IMR-90 (cell line): Measurements from ENCODE around the gene CASP8. TPM values are rescaled to one million over a fixed set of nuclear protein-coding genes. Genes with fewer than 3 reads are reported as not detected.

Experiments used
- ATAC-seq: fragments of 200-7000 bp; cut with Tn5 transposase; 2 replicates; pipeline ENCODE4 v1.9.1; 2020; ENCODE audit warnings: low read depth, mild to moderate bottlenecking, moderate library complexity
- BruUV-seq: library from RNA; stranded (reverse); fragments of 400-500 nt; replicated peaks from 2 replicates; lab custom pipeline; 2021; lab: Mats Ljungman, UMichigan
- CTCF ChIA-PET: fragments of 300-600 bp; formaldehyde crosslinking; extraction: SDS; loops from one replicate; lab custom pipeline; 2021; ENCODE audit warnings: antibody characterized with exemption; lab: Yijun Ruan, JAX
- POLR2A ChIA-PET: fragments of 300-600 bp; sonication (Branson Sonifier 250); formaldehyde crosslinking; loops from one replicate; lab custom pipeline; 2022; ENCODE audit warnings: antibody characterized with exemption; ENCODE audit not compliant: unreplicated experiment; lab: Charles Lee
- DNase-seq: peaks from one replicate; pipeline ENCODE4 v3.0.0; 2013
- H2AFZ ChIP-seq: replicated peaks from 2 replicates; pipeline ENCODE3; 2013; ENCODE audit warnings: low read length, mild to moderate bottlenecking; ENCODE audit not compliant: poor library complexity
- H2AK5ac ChIP-seq: 2 replicates; pipeline ENCODE4 v1.6.1; 2013; ENCODE audit warnings: low read depth, low read length, inconsistent platforms
- H2AK9ac ChIP-seq: replicated peaks from 2 replicates; pipeline ENCODE3; 2013; ENCODE audit warnings: mild to moderate bottlenecking, low read depth, low read length, moderate library complexity; ENCODE audit not compliant: poor library complexity
- H2BK120ac ChIP-seq: 2 replicates; pipeline ENCODE4 v1.6.1; 2013; ENCODE audit warnings: low read depth, low read length, inconsistent platforms
- H2BK15ac ChIP-seq: 3 replicates; pipeline ENCODE4 v1.6.1; 2013; ENCODE audit warnings: low read depth, low read length, inconsistent platforms
- H2BK20ac ChIP-seq: 2 replicates; pipeline ENCODE4 v1.6.1; 2013; ENCODE audit warnings: low read depth, mild to moderate bottlenecking, inconsistent platforms, low read length, moderate library complexity
- H2BK5ac ChIP-seq: 2 replicates; pipeline ENCODE4 v1.6.1; 2013; ENCODE audit warnings: mild to moderate bottlenecking, low read depth, low read length, inconsistent platforms; ENCODE audit not compliant: poor library complexity, severe bottlenecking
- H3K14ac ChIP-seq: replicated peaks from 2 replicates; pipeline ENCODE4 v1.6.1; 2013; ENCODE audit warnings: low read depth, low read length, inconsistent platforms
- H3K18ac ChIP-seq: 2 replicates; pipeline ENCODE4 v1.6.1; 2013; ENCODE audit warnings: low read depth, low read length, control low read depth
- H3K23ac ChIP-seq: 2 replicates; pipeline ENCODE4 v1.6.1; 2013; ENCODE audit warnings: low read depth, low read length, inconsistent platforms
- H3K27ac ChIP-seq: 2 replicates; pipeline ENCODE4 v1.5.1; 2013; ENCODE audit warnings: mild to moderate bottlenecking, control low read depth, low read length; ENCODE audit not compliant: insufficient read depth
- H3K27me3 ChIP-seq: 2 replicates; pipeline ENCODE4 v1.6.1; 2013; ENCODE audit warnings: low read length; ENCODE audit not compliant: control insufficient read depth, insufficient read depth
- H3K36me3 ChIP-seq: 2 replicates; pipeline ENCODE4 v1.6.1; 2013; ENCODE audit warnings: low read length, mixed read lengths; ENCODE audit not compliant: control insufficient read depth, insufficient read depth
- H3K4ac ChIP-seq: 2 replicates; pipeline ENCODE4 v1.6.1; 2013; ENCODE audit warnings: low read depth, low read length, inconsistent platforms
- H3K4me1 ChIP-seq: 2 replicates; pipeline ENCODE4 v1.6.1; 2013; ENCODE audit warnings: low read length, mixed read lengths; ENCODE audit not compliant: control insufficient read depth, insufficient read depth
- H3K4me2 ChIP-seq: 2 replicates; pipeline ENCODE4 v1.6.1; 2013; ENCODE audit warnings: low read depth, mild to moderate bottlenecking, control low read depth, low read length, moderate library complexity
- H3K4me3 ChIP-seq: 2 replicates; pipeline ENCODE4 v1.5.1; 2013; ENCODE audit warnings: low read depth, mild to moderate bottlenecking, control low read depth, low read length, moderate library complexity; ENCODE audit not compliant: insufficient read depth
- H3K56ac ChIP-seq: 2 replicates; pipeline ENCODE4 v1.6.1; 2013; ENCODE audit warnings: low read length, inconsistent platforms; ENCODE audit not compliant: insufficient read depth; ENCODE audit errors: extremely low read depth
- H3K79me1 ChIP-seq, 2 experiments: 2 replicates each; pipeline ENCODE4 v1.6.1; 2013; ENCODE audit warnings: low read length in 2 of 2, inconsistent platforms in 1 of 2, low read depth in 1 of 2
- H3K9ac ChIP-seq: 2 replicates; pipeline ENCODE4 v1.6.1; 2013; ENCODE audit warnings: low read depth, low read length, control low read depth
- H3K9me1 ChIP-seq: 2 replicates; pipeline ENCODE4 v1.6.1; 2013; ENCODE audit warnings: low read length, inconsistent platforms; ENCODE audit not compliant: insufficient read depth
- H3K9me3 ChIP-seq: 2 replicates; pipeline ENCODE4 v1.6.1; 2013; ENCODE audit warnings: low read length; ENCODE audit not compliant: control insufficient read depth, insufficient read depth
- H4K20me1 ChIP-seq: 2 replicates; pipeline ENCODE4 v1.6.1; 2013; ENCODE audit warnings: low read length, inconsistent platforms; ENCODE audit not compliant: insufficient read depth
- H4K5ac ChIP-seq: 2 replicates; pipeline ENCODE4 v1.6.1; 2013; ENCODE audit warnings: mild to moderate bottlenecking, low read depth, low read length, control low read depth
- H4K8ac ChIP-seq, 2 experiments: 2 replicates each; pipeline ENCODE4 v1.6.1; 2013; ENCODE audit warnings: low read depth in 2 of 2, low read length in 2 of 2, control low read depth in 1 of 2, inconsistent platforms in 1 of 2
- H4K91ac ChIP-seq: 2 replicates; pipeline ENCODE4 v1.6.1; 2013; ENCODE audit warnings: low read depth, low read length, inconsistent platforms; ENCODE audit not compliant: insufficient read depth
- BHLHE40 ChIP-seq: fragments of 150-350 bp; IDR thresholded peaks from 2 replicates; pipeline ENCODE4 v1.6.1; 2016; ENCODE audit warnings: mild to moderate bottlenecking, low read depth, low read length
- CEBPB ChIP-seq: IDR thresholded peaks from 2 replicates; pipeline ENCODE4 v1.6.1; 2012; ENCODE audit warnings: low read depth, low read length, improper control_type of control experiment
- CHD1 ChIP-seq: IDR thresholded peaks from 2 replicates; pipeline ENCODE4 v1.6.1; 2012; ENCODE audit warnings: low read depth, low read length, improper control_type of control experiment
- FOS ChIP-seq: fragments of 150-350 bp; IDR thresholded peaks from 2 replicates; pipeline ENCODE4 v1.6.1; 2016; ENCODE audit warnings: low read depth, low read length
- MAFK ChIP-seq: IDR thresholded peaks from 2 replicates; pipeline ENCODE4 v1.6.1; 2012; ENCODE audit warnings: low read depth, low read length, improper control_type of control experiment
- MAZ ChIP-seq: IDR thresholded peaks from 2 replicates; pipeline ENCODE4 v1.6.1; 2012; ENCODE audit warnings: low read depth, mild to moderate bottlenecking, low read length, improper control_type of control experiment, moderate library complexity, borderline replicate concordance
- MXI1 ChIP-seq: IDR thresholded peaks from 2 replicates; pipeline ENCODE4 v1.6.1; 2012; ENCODE audit warnings: low read depth, mild to moderate bottlenecking, low read length, moderate library complexity, borderline replicate concordance
- NFE2L2 ChIP-seq: fragments of 150-350 bp; IDR thresholded peaks from 2 replicates; pipeline ENCODE4 v1.6.1; 2016; ENCODE audit warnings: low read depth, mild to moderate bottlenecking, low read length
- POLR2A ChIP-seq: IDR thresholded peaks from 2 replicates; pipeline ENCODE4 v1.6.1; 2012; ENCODE audit warnings: mild to moderate bottlenecking, low read depth, low read length
- RCOR1 ChIP-seq: IDR thresholded peaks from 2 replicates; pipeline ENCODE4 v1.6.1; 2012; ENCODE audit warnings: mild to moderate bottlenecking, low read length, improper control_type of control experiment; ENCODE audit not compliant: insufficient replicate concordance
- RFX5 ChIP-seq: IDR thresholded peaks from 2 replicates; pipeline ENCODE4 v1.8.0; 2012; ENCODE audit warnings: low read depth, mild to moderate bottlenecking, low read length, moderate library complexity
- SMC3 ChIP-seq: fragments of 150-350 bp; IDR thresholded peaks from 2 replicates; pipeline ENCODE4 v1.6.1; 2016; ENCODE audit warnings: low read depth, mild to moderate bottlenecking, antibody characterized with exemption, low read length, moderate library complexity
- WGBS, 2 experiments: methylation state at CpG; one replicate each; pipeline versions ENCODE4 v1.1.5 to v1.1.7; 2013; ENCODE audit warnings: missing lambda C conversion rate in 2 of 2; ENCODE audit not compliant: insufficient read length in 1 of 2; ENCODE audit errors: extremely low coverage in 2 of 2; 5-methylcytosine and 5-hydroxymethylcytosine counted together
- dilution Hi-C: fragments of 300-500 bp; cut with HindIII; formaldehyde crosslinking; loops from one replicate; pipeline ENCODE4 v1.14.3; 2018; ENCODE audit warnings: low sequenced_read_pairs; ENCODE audit not compliant: unreplicated experiment
- in situ Hi-C: fragments of 300-500 bp; cut with MboI; formaldehyde crosslinking; loops from 3 replicates; pipeline ENCODE4 v1.14.3; 2019; ENCODE audit warnings: low sequenced_read_pairs, inconsistent platforms, mixed read lengths
- intact Hi-C: fragments of 100-400 bp; cut with micrococcal nuclease; formaldehyde crosslinking; loops from 2 replicates; pipeline ENCODE4 v1.10.0; 2022
- polyA plus RNA-seq, 3 experiments: library from polyadenylated mRNA; depleted of rRNA; stranded (reverse); fragments of >200 nt; gene quantifications; 2 replicates each; pipeline ENCODE4 v1.2.3, GENCODE V29; 2012; ENCODE audit warnings: low replicate concordance in 1 of 3
- total RNA-seq: library from RNA; depleted of rRNA; stranded (reverse); fragments of >200 nt; gene quantifications from 2 replicates; pipeline ENCODE4 v1.2.3, GENCODE V29; 2012
- TF ChIP-seq, protein P1 (sequence below): fragments of 150-350 bp; IDR thresholded peaks from 2 replicates; pipeline ENCODE4 v1.6.1; 2017; ENCODE audit warnings: mild to moderate bottlenecking, antibody characterized with exemption, low read length, low read depth
- TF ChIP-seq, protein P2 (sequence below): conservative IDR thresholded peaks from 2 replicates; pipeline ENCODE4 v1.5.1; 2012; ENCODE audit warnings: mild to moderate bottlenecking, low read depth, low read length, improper control_type of control experiment
- TF ChIP-seq, protein P3 (sequence below): fragments of 150-350 bp; IDR thresholded peaks from 2 replicates; pipeline ENCODE4 v1.6.1; 2016; ENCODE audit warnings: low read depth, mild to moderate bottlenecking, low read length, moderate library complexity, borderline replicate concordance

Gene CASP8
- total and polyA plus RNA-seq, 2 of the 4 experiments (the other 2 are of a cell fraction): 13.1 to 17.0 TPM

DNA sequence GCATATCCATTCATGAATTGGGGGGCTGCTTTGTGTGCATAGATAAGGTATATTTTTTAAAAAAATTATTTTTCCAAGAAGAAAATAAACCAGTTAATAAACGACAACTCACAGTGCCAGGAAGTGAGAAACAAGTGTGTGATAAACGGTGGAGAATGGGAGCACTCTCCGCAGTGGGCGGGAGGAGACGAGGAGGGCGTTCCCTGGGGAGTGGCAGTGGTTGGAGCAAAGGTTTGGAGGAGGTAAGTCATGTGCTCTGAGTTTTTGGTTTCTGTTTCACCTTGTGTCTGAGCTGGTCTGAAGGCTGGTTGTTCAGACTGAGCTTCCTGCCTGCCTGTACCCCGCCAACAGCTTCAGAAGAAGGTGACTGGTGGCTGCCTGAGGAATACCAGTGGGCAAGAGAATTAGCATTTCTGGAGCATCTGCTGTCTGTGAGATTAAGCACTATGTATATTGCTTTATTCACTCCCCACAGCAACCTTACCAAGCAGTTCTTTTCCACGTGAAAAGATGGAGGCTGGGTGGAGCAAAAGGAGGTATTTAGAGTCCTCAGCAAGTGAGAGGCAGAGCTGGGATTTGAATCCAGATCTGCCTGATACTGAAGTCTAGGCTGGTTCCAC is 27.0 kb upstream of the CASP8 start:
- no peak overlapping the region for H3K56ac ChIP-seq
- no peaks in the 10 kb centered on the region for H4K20me1 ChIP-seq
- no peaks in the 10 kb centered on the region for H3K36me3 ChIP-seq
- in situ Hi-C loops: loop anchor here (25.0 kb wide), 1 partner anchor 379 kb away; a partner anchor contains a TSS
- H3K9ac ChIP-seq: no peak overlapping the region
- no peak overlapping the region for H3K4me3 ChIP-seq
- H2BK5ac ChIP-seq: no peak overlapping the region
- no peaks in the 10 kb centered on the region for H3K27me3 ChIP-seq
- ATAC-seq: no peak
- peak overlapping the region; percentile 64; the same call in 1 of the 2 replicates for H4K5ac ChIP-seq
- no peak overlapping the region for H3K27ac ChIP-seq
- no peak overlapping the region for H3K4me2 ChIP-seq
- no peak overlapping the region; the same call in 2 of the 3 replicates for H2BK15ac ChIP-seq
- H2AK9ac ChIP-seq: peak overlapping the region; percentile 20
- H4K8ac ChIP-seq: peak overlapping the region in 1 of 2 experiments; percentile 56; a peak in 2 of 4 replicates
- H3K9me1 ChIP-seq: no peaks in the 10 kb centered on the region
- ChIA-PET POLR2A (no interaction called here), CTCF (interaction anchor here (1.2 to 1.7 kb wide), 4 partner anchors 21 to 98 kb away, joined by 4 to 6 read pairs (median 4); partner anchors contain the start of gene CASP10)
- WGBS, 2 experiments: 91% methylated on average over 5 of the region's 8 CpGs; no CpG with 5 or more reads in 1 of the 2 experiments
- intact Hi-C loops: loop anchor here (2.0 to 10.0 kb wide), 2 partner anchors 385 to 471 kb away; a partner anchor contains a TSS
- no peak overlapping the region for H3K14ac ChIP-seq
- 0 out of 2 replicates have a peak overlapping the region, but pooled peaks have one; percentile 20 for H2AK5ac ChIP-seq
- no peak overlapping the region for H2BK20ac ChIP-seq
- H3K18ac ChIP-seq: no peak overlapping the region; the same call in 1 of the 2 replicates
- 0 out of 2 replicates have a peak overlapping the region, but pooled peaks have one; percentile 5 for H3K4ac ChIP-seq
- peak overlapping the region; percentile 86 for H2AFZ ChIP-seq
- no peaks in the 10 kb centered on the region for H3K79me1 ChIP-seq
- H3K9me3 ChIP-seq: no peaks in the 10 kb centered on the region
- H3K4me1 ChIP-seq: peaks cover 8% of the 10 kb centered on the region
- no peak overlapping the region for H3K23ac ChIP-seq
- H2BK120ac ChIP-seq: no peak overlapping the region
- no peak overlapping the region for H4K91ac ChIP-seq
- dilution Hi-C loops: no loop called here
- DNase-seq: no peak
- no TSS peak for BruUV-seq
- TF ChIP-seq NFE2L2: no peak
- TF ChIP-seq CEBPB: no peak
- TF ChIP-seq MAZ: no peak
- TF ChIP-seq, protein P1, sequence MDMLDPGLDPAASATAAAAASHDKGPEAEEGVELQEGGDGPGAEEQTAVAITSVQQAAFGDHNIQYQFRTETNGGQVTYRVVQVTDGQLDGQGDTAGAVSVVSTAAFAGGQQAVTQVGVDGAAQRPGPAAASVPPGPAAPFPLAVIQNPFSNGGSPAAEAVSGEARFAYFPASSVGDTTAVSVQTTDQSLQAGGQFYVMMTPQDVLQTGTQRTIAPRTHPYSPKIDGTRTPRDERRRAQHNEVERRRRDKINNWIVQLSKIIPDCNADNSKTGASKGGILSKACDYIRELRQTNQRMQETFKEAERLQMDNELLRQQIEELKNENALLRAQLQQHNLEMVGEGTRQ: no peak
- TF ChIP-seq SMC3: no peak
- no peak for TF ChIP-seq RCOR1
- TF ChIP-seq CHD1: no peak
- TF ChIP-seq BHLHE40: no peak
- TF ChIP-seq MXI1: no peak
- TF ChIP-seq MAFK: no peak
- TF ChIP-seq, protein P2, sequence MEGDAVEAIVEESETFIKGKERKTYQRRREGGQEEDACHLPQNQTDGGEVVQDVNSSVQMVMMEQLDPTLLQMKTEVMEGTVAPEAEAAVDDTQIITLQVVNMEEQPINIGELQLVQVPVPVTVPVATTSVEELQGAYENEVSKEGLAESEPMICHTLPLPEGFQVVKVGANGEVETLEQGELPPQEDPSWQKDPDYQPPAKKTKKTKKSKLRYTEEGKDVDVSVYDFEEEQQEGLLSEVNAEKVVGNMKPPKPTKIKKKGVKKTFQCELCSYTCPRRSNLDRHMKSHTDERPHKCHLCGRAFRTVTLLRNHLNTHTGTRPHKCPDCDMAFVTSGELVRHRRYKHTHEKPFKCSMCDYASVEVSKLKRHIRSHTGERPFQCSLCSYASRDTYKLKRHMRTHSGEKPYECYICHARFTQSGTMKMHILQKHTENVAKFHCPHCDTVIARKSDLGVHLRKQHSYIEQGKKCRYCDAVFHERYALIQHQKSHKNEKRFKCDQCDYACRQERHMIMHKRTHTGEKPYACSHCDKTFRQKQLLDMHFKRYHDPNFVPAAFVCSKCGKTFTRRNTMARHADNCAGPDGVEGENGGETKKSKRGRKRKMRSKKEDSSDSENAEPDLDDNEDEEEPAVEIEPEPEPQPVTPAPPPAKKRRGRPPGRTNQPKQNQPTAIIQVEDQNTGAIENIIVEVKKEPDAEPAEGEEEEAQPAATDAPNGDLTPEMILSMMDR: no peak
- TF ChIP-seq, protein P3, sequence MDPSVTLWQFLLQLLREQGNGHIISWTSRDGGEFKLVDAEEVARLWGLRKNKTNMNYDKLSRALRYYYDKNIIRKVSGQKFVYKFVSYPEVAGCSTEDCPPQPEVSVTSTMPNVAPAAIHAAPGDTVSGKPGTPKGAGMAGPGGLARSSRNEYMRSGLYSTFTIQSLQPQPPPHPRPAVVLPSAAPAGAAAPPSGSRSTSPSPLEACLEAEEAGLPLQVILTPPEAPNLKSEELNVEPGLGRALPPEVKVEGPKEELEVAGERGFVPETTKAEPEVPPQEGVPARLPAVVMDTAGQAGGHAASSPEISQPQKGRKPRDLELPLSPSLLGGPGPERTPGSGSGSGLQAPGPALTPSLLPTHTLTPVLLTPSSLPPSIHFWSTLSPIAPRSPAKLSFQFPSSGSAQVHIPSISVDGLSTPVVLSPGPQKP: no peak
- no peak for TF ChIP-seq POLR2A
- TF ChIP-seq RFX5: no peak
- TF ChIP-seq FOS: no peak
